GM21515 (cell line): ENCODE measurements around the gene CLDN9.
A peak's percentile ranks its signal among the peaks of the same experiment; 100 is the strongest.

Experiments used
- ATAC-seq: cut with Tn5 transposase; IDR thresholded peaks from one replicate; pipeline ENCODE4 v1.9.1; 2021; ENCODE audit not compliant: unreplicated experiment

CLDN9 gene

GRCh38 chr16:3012828-3013420 is at the start of gene CLDN9:
CLDN9 (plus strand) TSS chr16:3012923; CDS start chr16:3013363, 440 bp downstream.
- no peak for ATAC-seq

GRCh38 chr16:2963074-2963722 is 49.5 kb upstream of the CLDN9 start:
- no peak for ATAC-seq

- ATAC-seq: no peak
These were observed 48.8 kb upstream of the CLDN9 start, which contains the start of gene KREMEN2 for GRCh38 chr16:2963723-2964474. KREMEN2 (plus strand) TSS chr16:2964275; CDS start chr16:2964521, 246 bp downstream.

- ATAC-seq: no peak
These were observed 48.0 kb upstream of the CLDN9 start for GRCh38 chr16:2964475-2965336.

- no peak for ATAC-seq
These were observed 46.5 kb upstream of the CLDN9 start for GRCh38 chr16:2966043-2966807.

GRCh38 chr16:2966808-2967191 is 45.9 kb upstream of the CLDN9 start:
- ATAC-seq: no peak

GRCh38 chr16:2967211-2967631 is 45.5 kb upstream of the CLDN9 start:
- ATAC-seq: no peak

GRCh38 chr16:2967721-2968161 is 45.0 kb upstream of the CLDN9 start:
- no peak for ATAC-seq

GRCh38 chr16:2968368-2968737 is 44.4 kb upstream of the CLDN9 start:
- no peak for ATAC-seq

GRCh38 chr16:2968738-2969544 is 43.8 kb upstream of the CLDN9 start, which contains the start of gene PAQR4:
PAQR4 (plus strand) TSS chr16:2969348; CDS start chr16:2969675, 327 bp downstream.
- peak; percentile 62 for ATAC-seq

GRCh38 chr16:2969545-2970521 is 42.9 kb upstream of the CLDN9 start:
- peak; percentile 3 for ATAC-seq

GRCh38 chr16:2970563-2970962 is 42.2 kb upstream of the CLDN9 start:
- no peak for ATAC-seq

- ATAC-seq: no peak
These were observed 41.4 kb upstream of the CLDN9 start for GRCh38 chr16:2971134-2971984.

- no peak for ATAC-seq
These were observed 40.5 kb upstream of the CLDN9 start for GRCh38 chr16:2971985-2972784.

GRCh38 chr16:2973093-2973492 is 39.6 kb upstream of the CLDN9 start:
- no peak for ATAC-seq

GRCh38 chr16:2973605-2974318 is 39.0 kb upstream of the CLDN9 start:
- no peak for ATAC-seq
